ENCODE measurements around the gene YKT6. TPM values are rescaled to one million over a fixed set of nuclear protein-coding genes. Genes with fewer than 3 reads are reported as not detected.

YKT6 gene
- total RNA-seq = 10 to 100 TPM; 49.7 to 69.4 (median 63.7) TPM
- polyA plus RNA-seq = 100 to 1,000 TPM in 2 of 3 donors, 10 to 100 TPM in 1; 47.7 to 153 (median 148) TPM
- long read RNA-seq, donor 1, transcript YKT6-201 (7 exons, 2,696 nt) = major isoform, 8 of 19 reads
- long read RNA-seq, donor 1, partial matches to known transcripts = 4 of 19 reads
- long read RNA-seq, donor 1, other reads (novel, unspliced or antisense) = 2 of 19 reads
- long read RNA-seq, donor 2, transcript YKT6-204 (8 exons, 1,085 nt) = minor isoform, 6 of 34 reads
- long read RNA-seq, donor 2, transcript YKT6-201 (7 exons, 2,696 nt) = major isoform, 12 of 34 reads
- long read RNA-seq, donor 2, partial matches to known transcripts = 1 of 34 reads
- long read RNA-seq, donor 2, other reads (novel, unspliced or antisense) = 15 of 34 reads

DNA sequence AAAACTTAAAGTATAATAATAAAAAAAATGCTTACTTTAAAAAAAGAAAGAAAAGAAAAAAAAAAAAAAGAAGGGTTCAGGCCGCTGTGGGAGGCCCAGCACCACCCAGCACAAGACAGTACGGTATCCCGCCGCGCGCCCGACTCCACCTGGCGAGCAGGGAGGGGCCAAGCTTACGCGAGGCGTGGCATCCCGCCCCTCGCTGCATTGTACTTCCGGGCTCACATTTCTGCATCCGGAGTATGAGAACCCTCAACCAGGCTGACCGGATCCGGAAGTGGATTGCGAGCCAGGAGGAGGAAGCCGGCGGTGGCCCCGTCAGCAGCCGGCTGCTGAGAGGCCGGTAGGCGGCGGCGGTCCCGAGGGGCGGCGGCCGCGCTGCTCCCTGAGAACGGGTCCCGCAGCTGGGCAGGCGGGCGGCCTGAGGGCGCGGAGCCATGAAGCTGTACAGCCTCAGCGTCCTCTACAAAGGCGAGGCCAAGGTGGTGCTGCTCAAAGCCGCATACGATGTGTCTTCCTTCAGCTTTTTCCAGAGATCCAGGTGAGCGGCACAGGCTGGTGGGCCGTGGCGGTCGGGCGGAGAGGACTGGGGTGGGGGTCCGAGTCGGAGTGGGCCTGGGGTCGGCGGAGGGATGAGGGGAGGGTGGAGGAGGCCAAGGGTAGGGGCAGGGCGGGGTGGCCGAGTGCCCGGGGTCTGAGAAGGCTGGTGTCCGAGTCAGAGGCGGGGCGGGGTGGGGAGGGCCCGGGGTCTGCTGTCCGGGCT is at the start of gene YKT6:
Gene YKT6 (plus strand): TSS at position 280 of the 763 bp plus-strand sequence. CDS start 158 bp downstream, at position 438.
- peak; percentile 99 for ATAC-seq
- H3K27ac ChIP-seq = peak within 1 kb of the TSS; percentile 82
- peaks cover 2 to 20% of the 10 kb centered on the region in 2 donors for H3K36me3 ChIP-seq (ENCODE audit: insufficient read depth in 1 of 2, low read depth in 1 of 2)
- peaks cover 10% of the 10 kb centered on the region for H3K4me1 ChIP-seq
- peak; percentile 91 to 96 for DNase-seq
- intact Hi-C loops (cut with DNase I) = loop anchor here in 1 of 2 donors (5.0 kb wide), 1 partner anchor 119 kb away; the partner anchor contains the start of gene POLM
- no peaks in the 10 kb centered on the region for H3K9me3 ChIP-seq
- peak within 1 kb of the TSS; percentile 91 for H3K4me3 ChIP-seq
- TF ChIP-seq, protein P1, sequence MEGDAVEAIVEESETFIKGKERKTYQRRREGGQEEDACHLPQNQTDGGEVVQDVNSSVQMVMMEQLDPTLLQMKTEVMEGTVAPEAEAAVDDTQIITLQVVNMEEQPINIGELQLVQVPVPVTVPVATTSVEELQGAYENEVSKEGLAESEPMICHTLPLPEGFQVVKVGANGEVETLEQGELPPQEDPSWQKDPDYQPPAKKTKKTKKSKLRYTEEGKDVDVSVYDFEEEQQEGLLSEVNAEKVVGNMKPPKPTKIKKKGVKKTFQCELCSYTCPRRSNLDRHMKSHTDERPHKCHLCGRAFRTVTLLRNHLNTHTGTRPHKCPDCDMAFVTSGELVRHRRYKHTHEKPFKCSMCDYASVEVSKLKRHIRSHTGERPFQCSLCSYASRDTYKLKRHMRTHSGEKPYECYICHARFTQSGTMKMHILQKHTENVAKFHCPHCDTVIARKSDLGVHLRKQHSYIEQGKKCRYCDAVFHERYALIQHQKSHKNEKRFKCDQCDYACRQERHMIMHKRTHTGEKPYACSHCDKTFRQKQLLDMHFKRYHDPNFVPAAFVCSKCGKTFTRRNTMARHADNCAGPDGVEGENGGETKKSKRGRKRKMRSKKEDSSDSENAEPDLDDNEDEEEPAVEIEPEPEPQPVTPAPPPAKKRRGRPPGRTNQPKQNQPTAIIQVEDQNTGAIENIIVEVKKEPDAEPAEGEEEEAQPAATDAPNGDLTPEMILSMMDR (IDR thresholded peaks at IDR 0.05) = peak; percentile 59
- no peaks in the 10 kb centered on the region for H3K27me3 ChIP-seq (ENCODE audit: insufficient read depth in 3 of 3, low read length in 2 of 3)
- WGBS, 3 donors = 0 to 1% (median 0%) methylated on average over 47 to 58 of the region's 58 CpGs

DNA sequence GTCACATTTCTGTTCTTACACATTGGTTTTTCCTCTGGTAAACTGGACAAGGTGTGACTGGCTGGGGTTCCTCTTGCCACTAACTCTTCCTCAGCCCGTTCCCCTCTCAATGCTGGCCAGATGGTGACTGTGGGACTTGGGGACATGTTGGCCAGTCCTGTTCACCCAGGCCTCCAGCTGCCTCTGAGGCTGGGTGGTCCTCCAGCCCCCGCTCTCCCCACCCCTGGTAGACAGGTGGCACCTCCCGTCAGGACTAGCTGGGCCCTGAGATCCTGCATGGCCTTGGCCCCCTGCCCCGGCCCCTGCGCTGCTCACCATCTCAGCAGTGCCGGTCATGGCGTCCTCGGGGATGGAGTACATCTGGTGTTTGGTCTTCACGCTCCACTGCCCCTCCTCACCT is 48.8 kb upstream of the YKT6 start:
- Histone ChIP-seq H3K4me3 (no peak overlapping the region), H3K27me3 (ENCODE audit: insufficient read depth in 3 of 3, low read length in 2 of 3) (no peaks in the 10 kb centered on the region), H3K4me1 (no peaks in the 10 kb centered on the region), H3K36me3 (ENCODE audit: insufficient read depth in 1 of 2, low read depth in 1 of 2) (no peaks in the 10 kb centered on the region), H3K9me3 (no peaks in the 10 kb centered on the region), H3K27ac (no peak overlapping the region)
- ATAC-seq (no peak), DNase-seq (no peak)
- WGBS, 3 donors = 88 to 94% (median 90%) methylated on average over 9 of the region's 9 CpGs
- TF ChIP-seq, protein P1 (IDR thresholded peaks at IDR 0.05) = no peak
- intact Hi-C loops (cut with DNase I) = no loop called here

DNA sequence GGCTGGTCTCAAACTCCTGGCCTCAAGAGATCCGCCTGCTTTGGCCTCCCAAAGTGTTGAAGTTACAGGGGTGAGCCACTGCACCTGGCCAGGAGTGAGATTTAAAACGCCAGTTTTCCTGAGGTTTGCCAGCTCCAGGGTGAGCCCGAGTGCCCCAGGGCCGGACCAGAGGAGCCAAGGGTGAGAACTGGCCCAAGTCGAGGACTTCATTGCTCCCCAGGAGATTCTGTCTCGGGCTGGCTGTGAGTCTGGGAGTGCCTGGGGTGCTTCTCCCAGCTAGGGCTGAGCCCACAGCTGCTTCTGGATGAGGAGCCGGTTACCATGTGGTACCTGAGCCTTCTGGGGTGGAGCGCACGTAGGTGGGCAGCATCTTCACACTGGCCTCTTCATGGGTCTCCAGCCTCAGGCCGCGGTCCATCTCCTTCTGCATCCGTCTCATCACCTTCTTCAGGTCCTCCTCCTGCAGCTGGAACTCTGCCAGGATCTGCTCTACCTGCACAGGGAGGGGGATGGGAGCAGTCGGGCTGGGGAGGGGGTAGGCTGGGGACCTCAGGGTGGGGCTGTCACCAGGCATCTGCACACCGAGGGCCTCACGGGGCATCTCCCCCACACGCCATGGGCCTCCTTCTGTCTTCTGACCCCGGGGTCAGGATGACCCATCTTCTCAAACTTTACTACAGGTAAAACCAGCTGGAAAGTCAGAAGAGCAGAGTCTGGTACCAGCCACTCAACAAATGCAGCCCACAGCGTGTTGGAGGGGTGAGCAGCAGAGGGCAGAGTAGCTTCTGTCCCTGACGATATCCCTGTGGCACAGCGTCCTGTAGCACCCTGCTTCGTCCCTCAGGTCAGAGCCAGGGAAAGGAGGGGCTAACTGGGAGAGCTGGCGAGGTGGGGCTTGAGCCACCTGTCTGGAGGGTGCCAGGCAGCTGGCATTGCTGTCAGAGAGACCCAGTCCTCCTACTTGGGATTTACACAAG is 47.5 kb upstream of the YKT6 start:
- Histone ChIP-seq H3K4me3 (no peak overlapping the region), H3K9me3 (no peaks in the 10 kb centered on the region), H3K27me3 (ENCODE audit: insufficient read depth in 3 of 3, low read length in 2 of 3) (no peaks in the 10 kb centered on the region), H3K36me3 (ENCODE audit: insufficient read depth in 1 of 2, low read depth in 1 of 2) (no peaks in the 10 kb centered on the region), H3K4me1 (no peaks in the 10 kb centered on the region), H3K27ac (no peak overlapping the region)
- no peak for ATAC-seq
- WGBS, 3 donors = 87 to 88% (median 88%) methylated on average over 22 of the region's 22 CpGs
- intact Hi-C loops (cut with DNase I) = no loop called here
- no peak for DNase-seq
- TF ChIP-seq, protein P1 (IDR thresholded peaks at IDR 0.05) = no peak

DNA sequence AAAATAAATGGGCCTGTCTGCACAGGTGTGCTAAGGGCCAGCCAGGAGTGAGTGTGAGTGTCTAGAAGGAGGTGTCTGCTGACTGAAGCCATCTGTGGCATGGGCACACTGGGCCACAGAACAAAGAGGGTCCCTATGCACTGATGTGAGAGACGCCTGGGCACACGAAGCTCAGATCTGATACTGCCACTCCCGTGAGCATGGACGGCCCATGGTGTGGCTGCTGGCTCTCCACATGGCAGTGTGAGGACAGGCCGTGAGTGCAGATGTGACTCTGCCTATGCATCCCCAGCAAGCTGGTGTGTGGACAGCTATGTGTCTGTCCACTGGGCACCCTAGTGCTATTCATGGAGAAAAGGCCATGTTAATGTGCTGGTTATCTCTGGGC is 46.8 kb upstream of the YKT6 start:
- no peak for DNase-seq
- TF ChIP-seq, protein P1 (IDR thresholded peaks at IDR 0.05) = no peak
- 92% methylated on average over 5 of the region's 5 CpGs for WGBS, 3 donors

More for the DNA sequence above, 46.8 kb upstream of the YKT6 start:
- H3K4me1 ChIP-seq = peaks cover under 1% of the 10 kb centered on the region
- ATAC-seq = no peak
- no peak overlapping the region for H3K4me3 ChIP-seq
- no peaks in the 10 kb centered on the region for H3K9me3 ChIP-seq
- H3K36me3 ChIP-seq (ENCODE audit: insufficient read depth in 1 of 2, low read depth in 1 of 2) = no peaks in the 10 kb centered on the region
- no peak overlapping the region for H3K27ac ChIP-seq
- intact Hi-C loops (cut with DNase I) = no loop called here
- H3K27me3 ChIP-seq (ENCODE audit: insufficient read depth in 3 of 3, low read length in 2 of 3) = no peaks in the 10 kb centered on the region

All from psoas muscle (tissue), 8 donors.